HG02943 (cell line): ENCODE results near the gene KATNAL1.
"Not testable (repeated sequence)": the region's sequence is repeated elsewhere in the genome, so short reads cannot be mapped to it uniquely, and the experiment has no call there.

Source experiments
- ATAC-seq: cut with Tn5 transposase; IDR thresholded peaks from one replicate; pipeline ENCODE4 v1.9.1; 2021; ENCODE audit warnings: mild to moderate bottlenecking, low read depth, moderate library complexity; ENCODE audit not compliant: unreplicated experiment

Gene KATNAL1

DNA sequence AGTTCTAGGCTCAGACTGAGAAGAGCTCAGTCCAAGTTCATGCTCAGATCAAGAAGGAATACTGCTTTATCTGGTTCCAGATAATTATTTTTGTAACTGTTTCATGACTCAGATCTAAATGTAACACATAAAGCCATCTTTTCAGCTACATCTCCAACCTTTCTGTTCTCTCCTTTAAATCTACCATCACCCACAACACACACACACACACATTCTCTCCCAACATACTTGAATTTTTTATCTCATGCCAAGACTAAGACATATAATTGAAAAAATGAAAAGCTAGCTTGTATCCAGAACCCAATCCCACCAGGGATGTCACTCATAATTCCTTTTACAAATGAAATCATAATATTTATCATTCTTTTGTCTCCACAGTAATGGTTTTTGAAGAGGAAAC is 7.6 kb downstream of the KATNAL1 start:
- ATAC-seq = no peak

DNA sequence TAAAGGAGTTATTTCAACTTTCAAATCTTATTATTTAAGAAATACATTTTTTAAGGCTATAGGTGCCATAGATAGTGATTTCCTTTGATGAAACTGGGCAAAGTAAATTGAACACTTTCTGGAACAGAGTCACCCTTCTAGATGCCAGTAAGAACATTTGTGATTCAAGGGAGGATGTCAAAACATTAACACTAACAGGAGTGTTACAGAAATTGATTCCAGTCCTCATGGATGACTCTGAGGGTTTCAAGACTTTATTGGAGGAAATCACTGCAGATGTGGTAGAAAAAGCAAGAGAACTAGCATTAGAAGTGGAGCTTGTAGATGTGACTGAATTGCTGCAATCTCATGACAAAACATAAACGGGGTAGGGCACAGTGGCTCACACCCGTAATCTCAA is 12.2 kb downstream of the KATNAL1 start:
- ATAC-seq = no peak

GRCh38 chr13:30294004-30294403 is 13.3 kb downstream of the KATNAL1 start:
- ATAC-seq = no peak

DNA sequence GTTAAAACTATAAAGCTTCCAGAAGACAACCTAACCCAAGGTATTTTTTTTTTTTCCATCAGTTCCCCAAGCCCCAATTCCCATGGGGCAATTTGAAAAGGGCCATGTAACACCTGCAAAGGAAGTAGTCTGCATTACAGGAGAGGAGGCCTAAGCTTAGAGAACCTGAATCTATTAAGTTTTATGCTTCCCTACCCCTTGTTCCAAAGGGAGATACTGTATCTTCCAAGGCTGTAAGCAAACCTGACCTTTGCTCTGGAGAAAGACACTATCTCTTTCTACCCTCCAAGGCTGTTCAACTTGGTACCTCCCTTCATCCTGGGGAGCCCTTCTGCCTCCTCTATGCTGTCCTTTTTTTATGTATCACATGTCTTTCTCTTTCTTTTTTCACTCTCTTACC is 15.0 kb downstream of the KATNAL1 start:
- ATAC-seq = no peak

DNA sequence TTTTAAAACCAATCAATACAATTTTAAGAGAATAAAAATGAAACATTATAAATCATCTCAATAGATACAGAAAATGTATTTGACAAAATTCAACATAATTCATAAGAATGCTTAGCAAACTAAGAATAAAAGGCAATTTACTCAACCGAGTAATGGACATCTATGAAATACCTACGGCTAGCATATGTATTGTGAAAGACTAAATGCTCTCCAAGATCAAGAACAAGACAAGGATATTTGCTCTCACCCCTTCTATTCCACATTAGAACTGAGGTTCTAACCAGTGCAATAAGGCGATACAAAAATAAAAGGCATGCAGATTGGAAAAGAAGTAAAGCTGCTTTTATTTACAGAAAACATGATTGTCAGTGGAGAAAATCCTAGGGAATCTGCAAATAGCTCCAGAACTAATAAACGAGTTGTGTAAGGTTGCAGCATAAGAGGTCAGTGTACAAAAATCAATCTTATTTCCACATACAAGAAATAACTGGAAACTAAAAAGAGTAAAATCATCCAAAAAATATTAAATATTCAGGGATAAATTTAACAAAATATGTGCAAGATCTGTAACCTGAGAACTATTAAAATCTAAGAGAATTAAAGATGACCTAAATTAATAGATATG is 16.4 kb downstream of the KATNAL1 start:
- no peak for ATAC-seq

- no peak for ATAC-seq
Measured at GRCh38 chr13:30289533-30289932, 17.8 kb downstream of the KATNAL1 start.

GRCh38 chr13:30286059-30286458 is 21.3 kb downstream of the KATNAL1 start:
- not testable (repeated sequence) for ATAC-seq

DNA sequence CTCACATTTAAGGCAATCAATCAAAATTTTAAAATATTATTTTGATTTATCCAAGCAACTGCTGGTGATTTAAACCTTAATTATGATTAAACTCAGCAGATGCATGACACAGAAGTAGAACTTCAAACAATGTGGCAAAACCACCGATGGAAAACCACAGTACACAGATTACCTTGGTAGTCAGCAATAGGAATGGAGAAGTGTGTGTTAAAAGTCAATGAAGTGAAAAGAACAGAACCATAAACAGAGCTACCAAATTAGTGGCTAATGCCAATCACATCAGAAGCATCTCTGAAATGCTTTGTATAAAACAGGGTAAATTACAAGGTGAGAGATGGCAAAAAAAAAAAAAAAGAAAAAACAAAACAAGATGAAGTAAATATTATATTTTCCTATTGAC is 31.2 kb downstream of the KATNAL1 start:
- no peak for ATAC-seq

- no peak for ATAC-seq
Measured at GRCh38 chr13:30274083-30274482, 33.3 kb downstream of the KATNAL1 start.

DNA sequence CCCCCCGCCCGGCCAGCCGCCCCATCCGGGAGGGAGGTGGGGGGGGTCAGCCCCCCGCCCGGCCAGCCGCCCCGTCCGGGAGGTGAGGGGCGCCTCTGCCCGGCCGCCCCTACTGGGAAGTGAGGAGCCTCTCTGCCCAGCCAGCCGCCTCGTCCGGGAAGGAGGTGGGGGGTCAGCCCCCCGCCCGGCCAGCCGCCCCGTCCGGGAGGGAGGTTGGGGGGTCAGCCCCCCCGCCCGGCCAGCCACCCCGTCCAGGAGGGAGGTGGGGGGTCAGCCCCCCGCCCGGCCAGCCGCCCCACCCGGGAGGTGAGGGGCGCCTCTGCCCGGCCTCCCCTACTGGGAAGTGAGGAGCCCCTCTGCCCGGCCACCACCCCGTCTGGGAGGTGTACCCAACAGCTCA is 37.3 kb downstream of the KATNAL1 start:
- ATAC-seq = not testable (repeated sequence)

DNA sequence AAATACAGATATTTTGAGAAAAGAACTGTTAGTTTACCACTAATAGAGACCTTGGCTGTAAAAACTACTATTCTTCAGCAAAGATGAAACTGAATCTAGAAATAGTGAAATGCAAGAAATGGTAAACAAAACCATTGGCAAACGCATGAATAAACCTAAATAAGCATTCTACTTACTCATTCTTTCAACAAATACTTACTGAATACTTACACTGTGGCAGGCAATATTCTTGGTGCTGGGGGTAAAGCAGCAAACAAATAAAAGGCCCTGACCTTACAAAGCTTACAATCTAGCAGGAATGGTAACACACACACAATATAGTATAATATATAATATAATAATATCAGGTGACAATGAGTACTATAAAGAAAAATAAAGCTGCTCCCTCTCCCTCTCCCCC is 38.7 kb downstream of the KATNAL1 start:
- ATAC-seq = no peak

DNA sequence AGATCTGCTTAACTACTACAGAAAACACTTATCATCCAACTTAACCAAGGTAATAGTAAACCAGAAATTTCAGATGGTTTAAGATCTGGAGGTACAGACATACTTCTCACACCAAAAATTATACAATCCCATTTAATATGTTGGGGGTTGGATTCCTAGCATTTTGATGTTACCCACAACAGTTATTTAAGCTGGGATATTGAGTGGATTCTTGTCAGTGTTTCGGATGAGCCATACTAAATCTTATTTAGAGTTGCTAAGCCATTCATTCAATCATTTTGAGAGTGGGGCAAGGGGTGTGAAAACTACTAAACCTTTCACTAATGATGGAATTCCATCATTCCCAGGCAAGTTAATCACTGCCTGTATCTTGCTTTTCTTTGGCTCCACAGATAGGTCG is 40.6 kb downstream of the KATNAL1 start:
- no peak for ATAC-seq

DNA sequence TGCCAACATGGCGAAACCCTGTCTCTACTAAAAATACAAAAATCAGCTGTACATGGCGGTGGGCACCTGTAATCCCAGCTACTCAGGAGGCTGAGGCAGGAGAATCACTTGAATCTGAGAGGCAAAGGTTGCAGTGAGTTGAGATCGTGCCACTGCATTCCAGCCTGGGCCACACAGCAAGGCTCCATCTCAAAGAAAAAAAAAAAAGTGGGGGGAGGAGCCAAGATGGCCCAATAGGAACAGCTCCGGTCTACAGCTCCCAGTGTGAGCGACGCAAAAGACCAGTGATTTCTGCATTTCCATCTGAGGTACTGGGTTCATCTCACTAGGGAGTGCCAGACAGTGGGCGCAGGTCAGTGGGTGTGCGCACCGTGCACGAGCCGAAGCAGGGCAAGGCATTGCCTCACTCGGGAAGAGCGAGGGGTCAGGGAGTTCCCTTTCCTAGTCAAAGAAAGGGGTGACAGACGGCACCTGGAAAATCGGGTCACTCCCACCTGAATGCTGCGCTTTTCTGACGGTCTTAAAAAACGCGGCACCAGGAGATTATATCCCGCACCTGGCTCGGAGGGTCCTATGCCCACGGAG is 48.1 kb downstream of the KATNAL1 start:
- ATAC-seq = not testable (repeated sequence)

- ATAC-seq = no peak
Measured at GRCh38 chr13:30257468-30258099, 49.8 kb downstream of the KATNAL1 start.

- ATAC-seq = no peak
Measured at GRCh38 chr13:30256713-30257467, 50.5 kb downstream of the KATNAL1 start.

DNA sequence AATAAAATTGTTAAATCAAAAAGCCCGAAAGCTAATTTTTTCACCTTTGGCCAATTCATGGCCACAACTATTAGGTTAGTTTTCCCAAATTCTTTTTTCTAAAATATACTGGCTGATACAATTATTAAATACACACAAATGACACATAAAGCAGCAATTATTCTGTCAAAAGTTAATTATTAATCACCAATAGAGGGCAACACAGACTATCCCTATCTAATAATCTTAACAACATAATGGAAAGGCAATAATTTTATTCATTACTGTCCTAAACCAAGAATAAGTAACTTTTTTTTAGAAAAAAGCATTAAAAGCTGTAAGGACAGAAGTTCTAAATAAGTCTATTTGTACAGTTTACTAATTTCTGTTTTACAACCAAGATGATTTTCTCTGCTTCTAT is 51.7 kb downstream of the KATNAL1 start:
- ATAC-seq = no peak

DNA sequence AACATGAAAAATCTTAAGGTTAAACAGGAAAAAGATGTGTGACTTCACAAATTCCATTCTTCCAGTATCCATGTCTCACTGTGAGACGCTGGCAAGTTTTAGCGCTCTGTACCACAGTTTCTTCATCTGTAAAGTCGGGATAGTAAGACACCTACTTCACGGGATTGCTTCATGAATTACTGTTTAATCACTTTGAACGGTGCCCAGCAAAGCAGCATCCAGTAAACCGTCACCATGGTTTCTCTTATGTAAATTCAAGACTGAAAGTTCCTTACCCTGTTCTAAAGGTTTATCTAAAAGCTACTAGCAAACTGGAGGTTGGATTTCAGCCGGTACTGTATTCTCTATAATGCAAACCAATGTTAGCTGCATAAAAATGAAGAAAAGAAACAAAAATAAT is 53.5 kb downstream of the KATNAL1 start:
- ATAC-seq = no peak

DNA sequence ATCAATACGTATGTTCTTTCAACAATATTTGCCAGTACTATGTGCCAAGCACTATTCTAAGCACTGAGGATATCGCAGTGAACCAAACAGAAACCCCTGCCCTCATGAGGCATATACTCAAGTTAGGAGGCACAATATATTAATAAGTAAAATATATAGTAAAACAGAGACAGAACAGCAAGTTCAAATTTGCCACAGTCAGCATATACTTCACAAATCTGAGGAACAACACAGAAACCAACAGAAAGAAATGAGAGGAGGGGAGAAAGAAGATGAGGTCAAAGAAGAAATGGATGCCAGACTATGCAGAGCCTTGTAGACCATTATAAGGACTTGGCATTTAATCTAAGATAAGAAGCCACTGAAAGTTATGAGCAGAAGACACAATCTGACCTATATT is 59.9 kb downstream of the KATNAL1 start:
- ATAC-seq = no peak

DNA sequence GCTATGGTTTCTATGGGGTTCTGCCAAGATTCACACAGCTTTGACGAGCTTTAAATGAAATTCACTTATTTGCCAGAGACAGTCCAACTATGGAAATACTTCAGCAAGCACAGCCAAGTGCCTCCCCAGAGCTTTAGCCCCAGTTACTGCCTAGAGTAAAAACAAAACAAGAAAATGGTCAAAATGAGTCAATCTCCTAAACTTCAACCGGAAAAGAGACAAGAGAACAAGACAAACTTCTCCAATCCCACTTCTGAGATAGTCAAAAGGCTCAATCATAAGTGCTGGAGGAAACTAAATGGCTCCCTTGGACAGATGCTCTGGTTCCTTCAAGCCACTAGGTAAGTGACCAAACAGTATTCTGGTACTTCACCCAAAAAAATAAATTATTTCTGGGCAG is 65.8 kb downstream of the KATNAL1 start:
- ATAC-seq = no peak

- no peak for ATAC-seq
Measured at GRCh38 chr13:30240608-30241007, 66.7 kb downstream of the KATNAL1 start.

DNA sequence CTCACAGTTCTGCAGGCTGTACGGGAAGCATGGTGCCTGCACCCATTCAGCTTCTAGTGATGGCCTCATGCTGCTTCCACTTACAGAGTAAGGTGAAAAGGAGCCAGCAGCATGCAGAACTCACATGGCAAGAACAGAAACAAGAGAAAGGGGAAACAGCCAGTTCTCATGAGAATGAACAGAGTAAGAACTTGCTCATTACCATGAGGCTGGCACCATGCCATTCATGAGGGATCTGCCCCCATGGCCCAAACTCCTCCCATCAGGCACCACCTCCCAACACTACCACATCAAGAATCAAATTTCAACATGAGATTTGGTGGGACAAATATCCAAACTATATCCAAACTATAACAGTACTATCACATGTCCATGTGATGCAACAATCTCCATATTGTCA is 72.1 kb downstream of the KATNAL1 start:
- ATAC-seq = no peak
